SK-N-MC (cell line): ENCODE measurements around the gene C10orf95.

Experiments
- EZH2 ChIP-seq: fragments of 200-600 bp; sonication (generic); IDR thresholded peaks from one replicate; pipeline ENCODE4 v1.6.1; 2017; ENCODE audit warnings: antibody characterized with exemption
- FOXP2 ChIP-seq: optimal IDR thresholded peaks from 2 replicates; pipeline ENCODE3; 2011; ENCODE audit warnings: mild to moderate bottlenecking, moderate library complexity; ENCODE audit not compliant: insufficient read depth; ENCODE audit errors: extremely low read length, control extremely low read depth
- POLR2AphosphoS5 ChIP-seq: IDR thresholded peaks from 2 replicates; pipeline ENCODE4 v1.6.1; 2012; ENCODE audit warnings: mild to moderate bottlenecking, low read depth, low read length, borderline replicate concordance

DNA sequence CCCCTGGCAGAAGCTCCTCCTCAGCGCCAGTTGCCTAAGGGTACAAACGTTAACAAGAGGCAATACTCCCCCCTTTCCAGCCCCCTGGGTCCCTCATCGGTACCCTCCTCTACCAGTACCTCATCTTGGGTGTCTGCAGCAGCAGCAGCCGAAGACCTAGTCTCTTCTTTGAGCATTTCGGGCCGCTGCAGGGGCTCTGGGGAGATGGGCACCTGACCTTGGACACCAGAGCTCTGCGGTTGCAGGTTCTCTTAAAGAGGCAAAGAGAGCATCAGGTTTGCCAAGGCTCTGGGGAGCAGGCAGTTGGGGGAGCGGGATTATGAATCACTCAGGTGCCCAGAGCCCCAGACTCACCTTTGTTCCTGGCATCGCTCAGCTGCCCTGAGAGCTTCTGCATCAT is 27.2 kb downstream of the C10orf95 start:
- no peak for TF ChIP-seq POLR2AphosphoS5
- TF ChIP-seq EZH2: no peak
- no peak for TF ChIP-seq FOXP2
